Rectal smooth muscle tissue (tissue), 1 donor: Measurements from ENCODE around the gene CHCHD6.

ENCODE experiments used
- H3K27ac ChIP-seq: one replicate; pipeline ENCODE4 v1.7.0; 2013; ENCODE audit warnings: low read depth, low read length, inconsistent platforms
- H3K27me3 ChIP-seq: one replicate; pipeline ENCODE4 v1.7.0; 2013; ENCODE audit warnings: low read length; ENCODE audit not compliant: control insufficient read depth, insufficient read depth
- H3K36me3 ChIP-seq: one replicate; pipeline ENCODE4 v1.7.0; 2013; ENCODE audit warnings: low read length; ENCODE audit not compliant: control insufficient read depth, insufficient read depth
- H3K4me1 ChIP-seq: one replicate; pipeline ENCODE4 v1.7.0; 2013; ENCODE audit warnings: low read length; ENCODE audit not compliant: control insufficient read depth, insufficient read depth
- H3K4me3 ChIP-seq: one replicate; pipeline ENCODE4 v1.7.0; 2013; ENCODE audit warnings: low read length
- H3K9ac ChIP-seq: one replicate; pipeline ENCODE4 v1.7.0; 2013; ENCODE audit warnings: low read length

CHCHD6 gene

DNA sequence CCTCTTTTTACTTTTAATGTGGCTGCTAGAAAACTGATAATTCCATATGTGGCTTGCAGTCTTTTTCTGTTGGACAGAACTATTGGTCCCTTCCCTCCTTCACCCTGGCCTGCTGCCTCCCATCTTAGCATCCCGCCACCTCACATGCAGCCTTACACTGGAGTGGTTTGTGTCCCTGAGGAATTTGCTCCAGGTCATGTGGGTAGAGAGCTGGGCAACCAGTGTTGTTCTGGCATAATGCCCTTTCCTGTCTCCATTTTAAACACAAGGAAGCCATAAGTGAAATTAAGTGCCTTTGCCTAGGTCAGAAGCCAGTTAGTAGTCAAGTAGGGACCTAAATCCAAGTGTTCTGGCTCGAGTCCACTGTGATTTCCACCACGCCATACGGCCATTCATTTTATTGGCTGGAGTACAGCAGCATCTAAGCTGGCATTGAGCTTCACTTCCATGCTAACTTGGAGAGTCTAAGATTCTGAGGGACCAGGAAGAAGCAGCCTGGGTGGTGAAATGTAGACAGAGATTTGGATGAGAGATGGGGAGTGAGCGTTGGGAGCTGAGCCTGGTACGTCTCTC is 232.9 kb downstream of the CHCHD6 start:
- Histone ChIP-seq H3K27me3 (no peaks in the 10 kb centered on the region), H3K9ac (no peak overlapping the region), H3K4me3 (no peak overlapping the region), H3K4me1 (no peaks in the 10 kb centered on the region), H3K27ac (no peak overlapping the region), H3K36me3 (no peaks in the 10 kb centered on the region)

DNA sequence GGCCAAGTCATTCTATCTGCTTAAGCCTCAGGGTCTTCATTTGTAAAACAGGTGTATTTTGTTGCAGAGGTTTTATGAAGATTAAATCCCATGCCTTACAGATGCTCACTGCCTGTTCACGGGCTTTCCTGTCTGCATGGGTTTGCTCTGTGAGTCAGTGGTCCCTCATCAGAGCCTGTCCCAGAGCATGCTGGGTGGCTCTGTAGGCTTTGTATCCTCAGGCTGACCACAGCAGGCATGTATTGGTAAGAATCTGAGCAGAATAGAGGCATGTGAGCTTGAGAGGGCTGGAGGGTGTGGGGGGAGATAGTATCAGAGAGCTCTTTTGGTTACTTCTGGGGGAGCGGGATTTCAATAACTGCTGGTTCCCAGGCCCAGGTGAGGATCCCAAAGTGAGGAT is 233.5 kb downstream of the CHCHD6 start:
- H3K9ac ChIP-seq, result no peak overlapping the region
- H3K27me3 ChIP-seq, result no peaks in the 10 kb centered on the region
- no peak overlapping the region for H3K4me3 ChIP-seq
- H3K27ac ChIP-seq, result no peak overlapping the region
- no peaks in the 10 kb centered on the region for H3K4me1 ChIP-seq
- H3K36me3 ChIP-seq, result no peaks in the 10 kb centered on the region

- Histone ChIP-seq H3K36me3 (no peaks in the 10 kb centered on the region), H3K9ac (no peak overlapping the region), H3K4me3 (no peak overlapping the region), H3K27me3 (no peaks in the 10 kb centered on the region), H3K27ac (no peak overlapping the region), H3K4me1 (no peaks in the 10 kb centered on the region)
These were observed 233.9 kb downstream of the CHCHD6 start for GRCh38 chr3:126937973-126938372.

DNA sequence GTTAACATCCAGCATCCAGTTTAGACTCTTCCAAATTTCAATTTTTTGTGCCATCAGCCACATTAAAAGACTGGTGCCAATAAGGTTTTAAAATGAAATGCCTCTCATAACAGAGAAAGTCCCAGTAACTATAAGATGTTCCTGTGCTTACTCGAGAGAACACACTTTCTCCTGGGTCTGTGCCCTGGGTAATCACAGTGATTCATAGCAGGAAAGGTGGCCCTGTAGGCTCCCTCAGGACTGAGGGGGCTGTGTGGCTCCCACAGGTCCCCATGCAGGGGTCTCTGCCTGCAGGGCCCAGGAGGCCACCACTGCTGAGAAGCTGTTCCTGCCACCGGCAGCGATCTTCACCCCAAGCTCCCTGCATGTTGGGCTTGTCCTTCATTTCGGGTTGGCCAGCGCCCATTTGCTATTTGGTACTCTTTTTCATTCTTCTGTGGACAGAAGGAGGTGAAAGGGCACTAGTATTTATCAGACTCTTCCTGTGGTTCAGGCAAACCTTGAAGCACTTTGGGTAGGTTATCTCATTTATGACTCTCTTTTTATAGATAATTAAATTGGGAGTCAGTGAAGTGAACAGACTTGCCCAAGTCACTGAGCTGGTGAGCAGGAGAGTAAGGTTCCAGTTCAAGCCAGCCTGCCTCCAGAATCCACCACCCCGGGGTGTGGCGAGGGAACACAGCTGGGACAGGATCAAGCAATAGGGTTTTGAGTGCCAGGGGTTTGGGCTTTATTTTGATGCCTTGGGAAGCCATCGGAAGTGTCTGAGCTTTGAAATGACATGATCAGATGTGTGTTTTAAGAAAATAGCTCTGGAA is 234.7 kb downstream of the CHCHD6 start:
- Histone ChIP-seq H3K27me3 (no peaks in the 10 kb centered on the region), H3K36me3 (no peaks in the 10 kb centered on the region), H3K27ac (no peak overlapping the region), H3K4me3 (no peak overlapping the region), H3K9ac (no peak overlapping the region), H3K4me1 (no peaks in the 10 kb centered on the region)

- H3K9ac ChIP-seq, result no peak overlapping the region
- no peak overlapping the region for H3K4me3 ChIP-seq
- H3K27ac ChIP-seq, result no peak overlapping the region
- no peaks in the 10 kb centered on the region for H3K4me1 ChIP-seq
- no peaks in the 10 kb centered on the region for H3K36me3 ChIP-seq
- no peaks in the 10 kb centered on the region for H3K27me3 ChIP-seq
These were observed 235.3 kb downstream of the CHCHD6 start for GRCh38 chr3:126939338-126939718.

GRCh38 chr3:126939733-126940132 is 235.7 kb downstream of the CHCHD6 start:
- Histone ChIP-seq H3K4me1 (no peaks in the 10 kb centered on the region), H3K36me3 (no peaks in the 10 kb centered on the region), H3K27ac (no peak overlapping the region), H3K9ac (no peak overlapping the region), H3K4me3 (no peak overlapping the region), H3K27me3 (no peaks in the 10 kb centered on the region)

DNA sequence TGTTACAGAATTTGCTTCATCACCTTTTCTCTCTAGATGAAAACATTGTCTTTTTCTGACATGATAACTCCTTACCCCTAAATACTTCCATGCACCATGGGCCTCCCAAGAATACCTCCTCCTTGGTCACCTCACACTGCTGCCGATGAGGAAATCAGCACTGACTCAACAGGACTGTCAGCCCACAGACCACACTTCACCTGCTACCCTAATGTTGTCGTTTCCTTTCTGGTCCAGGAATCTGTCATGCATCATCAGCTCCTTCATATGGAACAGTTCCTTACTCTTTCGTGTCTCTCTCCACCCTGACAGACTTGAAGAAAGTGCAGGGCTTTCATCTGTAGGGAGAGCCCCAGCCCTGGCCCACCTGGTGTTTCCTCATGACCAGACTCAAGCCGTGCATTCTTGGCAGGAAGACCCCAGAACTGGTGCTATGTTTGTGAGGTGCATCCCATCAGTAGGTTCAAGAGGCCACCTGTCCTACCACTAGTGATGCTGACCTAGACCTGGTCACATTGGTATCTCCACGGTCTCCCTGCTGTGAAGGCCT is 237.8 kb downstream of the CHCHD6 start:
- H3K4me3 ChIP-seq, result no peak overlapping the region
- no peaks in the 10 kb centered on the region for H3K27me3 ChIP-seq
- no peak overlapping the region for H3K27ac ChIP-seq

DNA sequence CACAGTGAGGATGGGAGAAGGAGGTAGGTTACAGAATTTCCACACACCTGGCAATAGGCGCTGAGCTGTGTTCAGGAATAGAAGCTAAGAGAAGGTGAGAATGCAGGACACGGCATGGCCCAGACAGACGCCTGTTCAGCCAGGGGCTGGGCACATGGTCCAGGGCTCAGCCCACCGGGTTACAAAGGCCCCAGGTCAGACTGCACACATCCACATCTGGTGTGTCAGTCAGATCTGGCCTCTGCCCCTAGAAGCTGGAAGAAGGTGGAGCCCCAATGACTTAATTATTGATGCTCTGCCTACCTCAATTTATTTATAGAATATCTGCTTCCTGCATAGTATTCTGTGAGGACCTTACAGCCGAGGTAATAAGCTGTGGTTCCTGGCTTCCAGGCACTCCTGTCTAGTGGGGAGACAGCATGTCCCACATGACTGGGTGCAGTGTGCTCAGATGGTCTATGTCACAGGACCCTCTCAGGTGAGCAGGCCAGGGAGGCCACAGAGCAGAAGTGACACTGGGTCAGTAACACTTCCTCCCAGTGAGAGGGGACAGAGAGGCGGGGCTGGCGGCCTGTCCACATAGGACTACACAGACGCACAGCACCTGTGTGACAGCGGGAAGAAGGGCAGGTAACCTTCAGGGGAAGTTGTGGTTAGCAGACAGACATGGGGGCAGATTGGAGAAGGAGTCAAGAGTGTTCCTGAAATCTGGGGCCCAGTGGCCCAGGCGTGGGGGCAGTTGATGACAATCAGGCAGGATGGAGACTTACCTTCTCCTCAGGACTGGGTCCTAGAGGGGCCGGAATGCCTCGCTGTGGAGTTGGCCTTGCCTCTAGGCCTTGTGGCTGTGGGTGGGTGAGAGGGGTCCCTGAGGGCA is 240.3 kb downstream of the CHCHD6 start:
- Histone ChIP-seq H3K9ac (no peak overlapping the region), H3K27ac (no peak overlapping the region), H3K27me3 (no peaks in the 10 kb centered on the region), H3K36me3 (no peaks in the 10 kb centered on the region), H3K4me3 (no peak overlapping the region), H3K4me1 (no peaks in the 10 kb centered on the region)

More for the DNA sequence above, 237.8 kb downstream of the CHCHD6 start:
- Histone ChIP-seq H3K9ac (no peak overlapping the region), H3K4me1 (no peaks in the 10 kb centered on the region), H3K36me3 (no peaks in the 10 kb centered on the region)

DNA sequence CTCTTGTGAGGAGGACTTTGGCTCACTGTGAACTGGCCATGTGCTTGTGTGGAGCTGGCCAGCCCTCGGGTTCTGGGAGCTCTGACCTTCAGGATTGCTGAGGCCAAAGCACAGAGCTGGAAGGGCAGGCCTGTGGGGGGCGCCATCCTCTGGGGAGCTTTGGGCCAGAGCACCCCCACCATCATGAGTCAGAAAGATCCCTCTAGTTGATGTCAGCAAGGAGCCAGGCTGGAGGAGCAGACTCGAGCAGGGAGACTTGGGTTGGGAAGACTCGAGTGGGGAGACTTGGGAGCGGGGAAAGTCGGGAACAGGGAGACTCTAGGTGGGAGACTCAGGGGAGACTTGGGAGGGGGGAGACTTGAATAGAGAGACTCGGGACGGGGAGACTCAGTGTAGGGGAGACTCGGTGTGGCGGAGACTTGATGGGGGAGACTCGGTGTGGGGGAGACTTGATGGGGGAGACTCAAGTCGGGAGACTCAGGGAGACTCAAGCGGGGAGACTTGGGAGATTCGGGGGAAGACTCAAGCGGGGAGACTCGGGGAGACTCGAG is 241.2 kb downstream of the CHCHD6 start:
- Histone ChIP-seq H3K4me1 (no peaks in the 10 kb centered on the region), H3K27ac (no peak overlapping the region), H3K9ac (no peak overlapping the region), H3K27me3 (no peaks in the 10 kb centered on the region), H3K4me3 (no peak overlapping the region), H3K36me3 (no peaks in the 10 kb centered on the region)

DNA sequence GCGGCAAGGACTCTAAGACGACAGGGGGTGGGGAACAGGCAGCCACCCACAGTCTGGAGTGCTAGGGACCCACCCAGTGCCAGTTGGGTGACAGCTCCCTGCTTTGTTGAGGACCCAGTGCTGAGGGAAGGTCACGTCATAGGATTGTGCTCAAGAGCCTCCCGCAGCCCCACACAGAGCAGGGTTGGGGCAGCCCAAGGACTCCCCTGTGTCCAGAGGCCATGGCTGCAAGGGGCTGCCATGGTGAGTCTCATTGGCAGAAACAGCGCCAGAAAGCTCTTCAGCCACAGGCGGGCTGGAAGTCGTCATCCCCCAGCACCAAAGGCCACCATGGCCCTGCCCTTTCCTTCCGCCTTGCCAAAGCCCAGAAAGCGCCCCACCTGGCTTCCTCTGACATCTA is 241.9 kb downstream of the CHCHD6 start:
- no peaks in the 10 kb centered on the region for H3K27me3 ChIP-seq
- H3K27ac ChIP-seq, result no peak overlapping the region
- no peaks in the 10 kb centered on the region for H3K36me3 ChIP-seq
- H3K4me1 ChIP-seq, result no peaks in the 10 kb centered on the region
- no peak overlapping the region for H3K9ac ChIP-seq
- H3K4me3 ChIP-seq, result no peak overlapping the region

- Histone ChIP-seq H3K4me3 (no peak overlapping the region), H3K4me1 (no peaks in the 10 kb centered on the region), H3K36me3 (no peaks in the 10 kb centered on the region), H3K9ac (no peak overlapping the region), H3K27me3 (no peaks in the 10 kb centered on the region), H3K27ac (no peak overlapping the region)
These were observed 242.4 kb downstream of the CHCHD6 start for GRCh38 chr3:126946405-126946804.

DNA sequence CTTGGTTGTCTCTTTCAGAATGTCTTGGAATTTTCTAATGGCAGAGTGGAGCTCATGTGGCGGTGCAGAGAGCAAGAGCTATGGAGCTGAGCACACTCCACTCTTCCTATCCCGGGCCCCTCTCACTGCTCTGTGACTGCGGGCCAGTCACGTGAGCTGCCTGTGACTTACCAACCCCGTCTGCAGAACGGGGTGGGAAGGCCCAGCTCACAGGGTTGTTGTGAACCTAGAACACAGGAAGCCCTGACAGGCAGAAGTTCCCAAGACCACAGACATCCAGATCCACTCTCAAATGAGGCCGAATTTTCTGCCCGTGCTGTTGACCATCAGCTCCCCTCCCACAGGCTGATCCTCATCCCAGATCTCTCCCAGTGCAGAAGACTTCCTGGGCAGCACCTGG is 243.4 kb downstream of the CHCHD6 start:
- H3K27ac ChIP-seq, result no peak overlapping the region
- H3K4me1 ChIP-seq, result no peaks in the 10 kb centered on the region
- no peak overlapping the region for H3K9ac ChIP-seq
- H3K36me3 ChIP-seq, result no peaks in the 10 kb centered on the region
- H3K4me3 ChIP-seq, result no peak overlapping the region
- no peaks in the 10 kb centered on the region for H3K27me3 ChIP-seq
